Mesendoderm (in vitro differentiated cells): ENCODE measurements around the gene PRR36.

Source experiments
- DNase-seq: peaks from one replicate; pipeline ENCODE4 v3.0.0; 2013
- H2AK5ac ChIP-seq: 2 replicates; pipeline ENCODE4 v1.6.1; 2013; ENCODE audit warnings: low read length, inconsistent platforms
- H2BK120ac ChIP-seq: 2 replicates; pipeline ENCODE4 v1.6.1; 2013; ENCODE audit warnings: low read depth, mild to moderate bottlenecking, low read length, moderate library complexity, mixed read lengths
- H2BK15ac ChIP-seq: replicated peaks from 2 replicates; pipeline ENCODE4 v1.6.1; 2013; ENCODE audit warnings: low read depth, mild to moderate bottlenecking, moderate library complexity
- H2BK5ac ChIP-seq: 2 replicates; pipeline ENCODE4 v1.6.1; 2013; ENCODE audit warnings: low read length, inconsistent platforms
- H3K18ac ChIP-seq: 2 replicates; pipeline ENCODE4 v1.6.1; 2013; ENCODE audit warnings: mild to moderate bottlenecking, low read length, mixed read lengths
- H3K23ac ChIP-seq: one replicate; pipeline ENCODE4 v1.6.1; 2013; ENCODE audit warnings: low read length
- H3K27ac ChIP-seq: 2 replicates; pipeline ENCODE4 v1.5.1; 2013; ENCODE audit warnings: low read depth, mild to moderate bottlenecking, inconsistent platforms, low read length, moderate library complexity
- H3K27me3 ChIP-seq: 2 replicates; pipeline ENCODE4 v1.6.1; 2013; ENCODE audit warnings: low read length, control low read depth, mild to moderate bottlenecking, inconsistent platforms; ENCODE audit not compliant: insufficient read depth, poor library complexity
- H3K36me3 ChIP-seq: 2 replicates; pipeline ENCODE4 v1.6.1; 2013; ENCODE audit warnings: low read length, inconsistent platforms; ENCODE audit not compliant: control insufficient read depth, insufficient read depth
- H3K4ac ChIP-seq: one replicate; pipeline ENCODE4 v1.6.1; 2013; ENCODE audit warnings: low read depth, mild to moderate bottlenecking, low read length, moderate library complexity
- H3K4me1 ChIP-seq: 2 replicates; pipeline ENCODE4 v1.6.1; 2013; ENCODE audit warnings: low read depth, low read length, inconsistent platforms; ENCODE audit not compliant: control insufficient read depth
- H3K4me2 ChIP-seq: 2 replicates; pipeline ENCODE4 v1.6.1; 2013; ENCODE audit warnings: low read length
- H3K4me3 ChIP-seq: 2 replicates; pipeline ENCODE4 v1.5.1; 2013; ENCODE audit warnings: mild to moderate bottlenecking, low read length
- H3K56ac ChIP-seq: one replicate; pipeline ENCODE4 v1.6.1; 2013; ENCODE audit warnings: low read length
- H3K79me1 ChIP-seq: 2 replicates; pipeline ENCODE4 v1.6.1; 2013; ENCODE audit warnings: low read length, inconsistent platforms
- H3K79me2 ChIP-seq: 2 replicates; pipeline ENCODE4 v1.6.1; 2013; ENCODE audit warnings: mild to moderate bottlenecking, low read length; ENCODE audit not compliant: control insufficient read depth, insufficient read depth
- H3K9ac ChIP-seq: 2 replicates; pipeline ENCODE4 v1.6.1; 2013; ENCODE audit warnings: low read length, inconsistent platforms
- H4K5ac ChIP-seq: one replicate; pipeline ENCODE4 v1.6.1; 2013; ENCODE audit warnings: low read length
- H4K8ac ChIP-seq: one replicate; pipeline ENCODE4 v1.6.1; 2013; ENCODE audit warnings: low read depth, mild to moderate bottlenecking, control low read depth, low read length, moderate library complexity
- WGBS: extraction: QIAGEN DNeasy Blood & Tissue Kit; methylation state at CpG from one replicate; pipeline ENCODE4 v1.1.7; 2013; ENCODE audit warnings: low lambda C conversion rate, missing lambda C conversion rate; ENCODE audit not compliant: insufficient coverage; ENCODE audit errors: extremely low coverage; 5-methylcytosine and 5-hydroxymethylcytosine counted together

PRR36 gene

DNA sequence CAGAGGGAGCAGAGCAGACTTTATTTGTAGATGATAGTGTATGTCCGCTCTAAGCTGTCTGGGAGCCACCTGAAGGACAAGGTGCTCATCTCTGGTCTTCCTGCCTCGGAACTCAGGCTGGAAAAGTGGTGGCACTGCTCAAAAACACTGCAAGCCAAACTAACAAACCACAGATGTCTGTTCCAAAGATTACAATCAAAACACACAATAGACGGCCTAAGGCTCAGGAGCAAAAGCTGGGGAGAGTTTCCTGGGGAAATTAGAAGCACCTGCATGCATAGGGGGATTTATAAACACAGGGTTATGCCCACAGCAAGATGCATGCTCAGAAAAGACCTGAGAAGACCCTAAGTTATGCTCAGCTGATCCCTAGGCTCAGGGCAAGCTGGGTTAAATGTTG lies 53.6 kb downstream of the PRR36 start:
- no peak overlapping the region for H3K18ac ChIP-seq

DNA sequence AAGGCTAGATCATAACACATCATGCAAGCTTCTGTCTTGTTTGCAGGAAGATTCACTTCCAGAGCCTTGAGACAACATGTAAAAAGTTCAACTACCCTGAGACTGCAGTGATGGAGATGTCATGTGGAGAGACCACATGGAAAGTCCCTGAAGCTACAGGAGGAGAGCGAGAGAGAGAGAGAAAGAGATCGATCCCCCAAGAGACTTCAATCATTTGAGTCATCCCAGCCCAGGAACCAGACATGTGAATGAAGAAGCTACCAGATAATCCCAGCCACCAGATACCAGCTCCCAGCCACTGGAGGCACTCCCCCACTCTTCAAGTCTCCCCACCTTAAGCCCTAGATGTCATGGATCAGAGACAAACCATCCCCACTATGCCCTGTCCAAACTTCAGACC lies 54.9 kb downstream of the PRR36 start:
- Histone ChIP-seq H3K79me2 (no peaks in the 10 kb centered on the region), H2BK15ac (no peak overlapping the region), H2BK120ac (no peak overlapping the region), H3K79me1 (no peaks in the 10 kb centered on the region), H4K8ac (no peak overlapping the region), H4K5ac (no peak overlapping the region), H3K9ac (no peak overlapping the region), H3K4me1 (no peaks in the 10 kb centered on the region), H3K23ac (no peak overlapping the region), H3K4ac (no peak overlapping the region), H3K27me3 (no peaks in the 10 kb centered on the region), H2BK5ac (no peak overlapping the region), H3K4me3 (no peak overlapping the region), H2AK5ac (no peak overlapping the region), H3K18ac (no peak overlapping the region), H3K27ac (no peak overlapping the region), H3K36me3 (no peaks in the 10 kb centered on the region), H3K4me2 (no peak overlapping the region), H3K56ac (no peak overlapping the region)
- no CpG with 5 or more reads among the region's 2 CpGs for WGBS
- no peak for DNase-seq

More for the DNA sequence above, 53.6 kb downstream of the PRR36 start:
- no peak overlapping the region for H4K5ac ChIP-seq
- no peaks in the 10 kb centered on the region for H3K4me1 ChIP-seq
- H3K4me3 ChIP-seq: no peak overlapping the region
- WGBS: no CpG with 5 or more reads among the region's 3 CpGs
- no peaks in the 10 kb centered on the region for H3K79me1 ChIP-seq
- H3K79me2 ChIP-seq: no peaks in the 10 kb centered on the region
- H2AK5ac ChIP-seq: no peak overlapping the region
- H2BK15ac ChIP-seq: no peak overlapping the region
- H3K4me2 ChIP-seq: no peak overlapping the region
- no peak overlapping the region for H4K8ac ChIP-seq
- no peak overlapping the region for H3K56ac ChIP-seq
- H2BK5ac ChIP-seq: no peak overlapping the region
- H3K9ac ChIP-seq: no peak overlapping the region
- no peak overlapping the region for H2BK120ac ChIP-seq
- no peaks in the 10 kb centered on the region for H3K36me3 ChIP-seq
- no peaks in the 10 kb centered on the region for H3K27me3 ChIP-seq
- DNase-seq: no peak
- no peak overlapping the region for H3K27ac ChIP-seq
- H3K4ac ChIP-seq: no peak overlapping the region
- H3K23ac ChIP-seq: no peak overlapping the region

DNA sequence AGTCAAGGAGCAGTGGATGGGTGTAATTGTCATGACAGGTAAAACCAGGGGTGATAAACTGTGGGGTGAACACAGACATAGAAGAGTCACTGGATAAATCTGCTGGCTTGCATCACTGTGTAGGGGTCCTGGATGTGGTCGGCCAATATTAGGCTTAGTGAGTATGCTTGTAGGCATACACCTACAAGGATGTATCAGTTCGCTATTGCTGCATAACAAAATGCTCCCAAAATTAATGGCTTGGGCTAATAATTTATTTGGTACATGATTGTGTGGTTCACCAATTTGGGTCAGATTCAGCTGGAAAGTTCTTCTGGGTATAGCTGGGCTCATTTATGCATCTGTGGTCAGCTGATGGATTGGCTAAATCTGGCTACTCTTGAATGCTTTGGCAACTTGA lies 55.4 kb downstream of the PRR36 start:
- H3K4me2 ChIP-seq: no peak overlapping the region
- whole genome bisulfite sequencing: no CpG with 5 or more reads among the region's 2 CpGs
- H2BK5ac ChIP-seq: no peak overlapping the region
- no peak for DNase-seq
- H3K36me3 ChIP-seq: no peaks in the 10 kb centered on the region
- H2BK15ac ChIP-seq: no peak overlapping the region
- no peaks in the 10 kb centered on the region for H3K4me1 ChIP-seq
- H3K18ac ChIP-seq: no peak overlapping the region
- no peak overlapping the region for H3K4me3 ChIP-seq
- H3K9ac ChIP-seq: no peak overlapping the region
- no peak overlapping the region for H2BK120ac ChIP-seq
- no peaks in the 10 kb centered on the region for H3K79me2 ChIP-seq
- no peak overlapping the region for H3K27ac ChIP-seq
- no peak overlapping the region for H4K5ac ChIP-seq
- no peak overlapping the region for H2AK5ac ChIP-seq
- no peak overlapping the region for H4K8ac ChIP-seq
- H3K79me1 ChIP-seq: no peaks in the 10 kb centered on the region
- no peak overlapping the region for H3K56ac ChIP-seq
- H3K27me3 ChIP-seq: no peaks in the 10 kb centered on the region
- H3K4ac ChIP-seq: no peak overlapping the region
- H3K23ac ChIP-seq: no peak overlapping the region
